OCI-LY7 (cell line): ENCODE data around the gene ADH7. TPM values are rescaled to one million over a fixed set of nuclear protein-coding genes. Genes with fewer than 3 reads are reported as not detected.

Experiments
- BruUV-seq: library from RNA; stranded (reverse); fragments of 400-500 nt; replicated peaks from 2 replicates; lab custom pipeline; 2021; lab: Mats Ljungman, UMichigan
- CTCF ChIA-PET: fragments of 300-600 bp; sonication (Branson Sonifier 250); formaldehyde crosslinking; loops from one replicate; lab custom pipeline; 2022; ENCODE audit warnings: antibody characterized with exemption; ENCODE audit not compliant: unreplicated experiment; lab: Charles Lee
- POLR2A ChIA-PET: fragments of 300-600 bp; sonication (Branson Sonifier 250); formaldehyde crosslinking; loops from one replicate; lab custom pipeline; 2022; ENCODE audit warnings: antibody characterized with exemption; lab: Charles Lee
- DNase-seq: peaks from one replicate; pipeline ENCODE4 v3.0.0-alpha.2; 2015; ENCODE audit warnings: low spot score
- H2AFZ ChIP-seq: fragments of 200-600 bp; sonication (generic), shearing (Covaris generic); 2 replicates; pipeline ENCODE4 v1.6.1; 2014; ENCODE audit warnings: mild to moderate bottlenecking, antibody characterized with exemption, low read length, moderate library complexity
- H3K27ac ChIP-seq: fragments of 200-600 bp; sonication (generic); 2 replicates; pipeline ENCODE4 v1.5.1; 2014; ENCODE audit warnings: mixed run types, low read depth, mild to moderate bottlenecking, moderate library complexity, low read length, inconsistent platforms; ENCODE audit not compliant: poor library complexity, severe bottlenecking
- H3K36me3 ChIP-seq: fragments of 200-600 bp; sonication (generic); 2 replicates; pipeline ENCODE4 v1.6.1; 2014; ENCODE audit warnings: mild to moderate bottlenecking, antibody characterized with exemption, low read length, moderate library complexity, mixed read lengths; ENCODE audit not compliant: insufficient read depth
- H3K4me1 ChIP-seq: fragments of 200-600 bp; sonication (generic); 2 replicates; pipeline ENCODE4 v1.5.1; 2014; ENCODE audit warnings: mild to moderate bottlenecking, low read length; ENCODE audit not compliant: insufficient read depth, poor library complexity, severe bottlenecking
- H3K4me2 ChIP-seq: fragments of 200-600 bp; sonication (generic); 2 replicates; pipeline ENCODE4 v1.6.1; 2014; ENCODE audit warnings: mild to moderate bottlenecking, low read length
- H3K4me3 ChIP-seq: fragments of 200-600 bp; sonication (generic); 2 replicates; pipeline ENCODE4 v1.5.1; 2014; ENCODE audit warnings: mild to moderate bottlenecking, low read depth, low read length; ENCODE audit not compliant: poor library complexity, severe bottlenecking
- H3K79me2 ChIP-seq: fragments of 200-600 bp; sonication (generic); 2 replicates; pipeline ENCODE4 v1.6.1; 2016; ENCODE audit warnings: low read depth, mild to moderate bottlenecking, low read length, moderate library complexity, mixed read lengths; ENCODE audit not compliant: insufficient read depth
- H3K9me2 ChIP-seq: fragments of 200-600 bp; sonication (generic); 2 replicates; pipeline ENCODE4 v1.6.1; 2016; ENCODE audit warnings: mild to moderate bottlenecking, low read length, mixed read lengths; ENCODE audit not compliant: insufficient read depth
- H3K9me3 ChIP-seq: fragments of 200-600 bp; sonication (generic); 2 replicates; pipeline ENCODE4 v1.6.1; 2014; ENCODE audit warnings: mild to moderate bottlenecking, mixed run types, low read length, mixed read lengths
- H4K20me1 ChIP-seq: fragments of 200-600 bp; sonication (generic); 2 replicates; pipeline ENCODE4 v1.6.1; 2014; ENCODE audit warnings: mild to moderate bottlenecking, antibody characterized with exemption, low read length, moderate library complexity, mixed read lengths; ENCODE audit not compliant: insufficient read depth
- CTCF ChIP-seq: fragments of 200-600 bp; sonication (generic); conservative IDR thresholded peaks from 2 replicates; pipeline ENCODE4 v1.5.1; 2014; ENCODE audit warnings: mild to moderate bottlenecking, antibody characterized with exemption, low read length, moderate library complexity, mixed read lengths
- EZH2phosphoT487 ChIP-seq: fragments of 200-600 bp; sonication (generic); IDR thresholded peaks from 2 replicates; pipeline ENCODE4 v1.6.1; 2018; ENCODE audit warnings: low read depth, borderline replicate concordance, mild to moderate bottlenecking, mixed run types, antibody characterized with exemption, low read length, moderate library complexity, mixed read lengths
- intact Hi-C: fragments of 100-400 bp; cut with micrococcal nuclease; formaldehyde crosslinking; loops from one replicate; pipeline ENCODE4 v1.10.0; 2022; ENCODE audit not compliant: unreplicated experiment
- total RNA-seq, 2 experiments: library from RNA; depleted of rRNA in 1 of 2; stranded (reverse); fragments of >200 nt in 1 of 2; shearing (Covaris generic) in 1 of 2; gene quantifications; 2 replicates each; pipeline ENCODE4 v1.2.3, GENCODE V29; 2014 to 2022

ADH7 gene
- total RNA-seq, 2 experiments from 2014 or later: not detected

GRCh38 chr4:99457270-99457669 lies 22.1 kb upstream of the ADH7 start:
- Histone ChIP-seq H3K27ac (no peak overlapping the region), H2AFZ (no peak overlapping the region), H3K9me2 (no peaks in the 10 kb centered on the region), H3K9me3 (0 out of 2 replicates have a peak, but pooled peaks cover 4% of the 10 kb centered on the region), H3K4me2 (no peak overlapping the region), H3K4me3 (no peak overlapping the region), H3K4me1 (no peaks in the 10 kb centered on the region), H4K20me1 (no peaks in the 10 kb centered on the region), H3K36me3 (no peaks in the 10 kb centered on the region), H3K79me2 (no peaks in the 10 kb centered on the region)
- ChIA-PET POLR2A (interaction anchor here (0.7 kb wide), 1 partner anchor 14 kb away, joined by 3 read pairs; no protein-coding TSS in a partner anchor), CTCF (no interaction called here)
- intact Hi-C loops: no loop called here
- TF ChIP-seq CTCF: no peak
- no peak for TF ChIP-seq EZH2phosphoT487
- no peak for DNase-seq
- BruUV-seq: no TSS peak

GRCh38 chr4:99447513-99447912 lies 12.4 kb upstream of the ADH7 start:
- no peak overlapping the region for H3K27ac ChIP-seq

More at GRCh38 chr4:99447513-99447912, 12.4 kb upstream of the ADH7 start:
- H3K4me3 ChIP-seq: no peak overlapping the region
- ChIA-PET CTCF (no interaction called here), POLR2A (interaction anchor here (0.9 kb wide), 1 partner anchor 12 kb away, joined by 3 read pairs; no protein-coding TSS in a partner anchor)
- H3K9me3 ChIP-seq: no peaks in the 10 kb centered on the region
- no peaks in the 10 kb centered on the region for H3K9me2 ChIP-seq
- no peaks in the 10 kb centered on the region for H3K79me2 ChIP-seq
- H3K4me2 ChIP-seq: no peak overlapping the region
- H3K36me3 ChIP-seq: no peaks in the 10 kb centered on the region
- H3K4me1 ChIP-seq: no peaks in the 10 kb centered on the region
- no TSS peak for BruUV-seq
- DNase-seq: no peak
- TF ChIP-seq CTCF (no peak), EZH2phosphoT487 (no peak)
- intact Hi-C loops: no loop called here
- no peaks in the 10 kb centered on the region for H4K20me1 ChIP-seq
- no peak overlapping the region for H2AFZ ChIP-seq
